GM23338 (cell line): ENCODE data around the gene SORCS2. TPM values are rescaled to one million over a fixed set of nuclear protein-coding genes. Genes with fewer than 3 reads are reported as not detected.

Experiments used
- ATAC-seq: fragments of 200-7000 bp; cut with Tn5 transposase; 3 replicates; pipeline ENCODE4 v1.9.1; 2020
- DNase-seq: peaks from one replicate; pipeline ENCODE4 v3.0.0-alpha.2; 2015; ENCODE audit warnings: low spot score
- H2AFZ ChIP-seq: fragments of 200-600 bp; sonication (generic); 2 replicates; pipeline ENCODE4 v1.8.0; 2016; ENCODE audit warnings: antibody characterized with exemption, mild to moderate bottlenecking, moderate library complexity
- H3F3A ChIP-seq: fragments of 200-600 bp; sonication (generic); replicated peaks from 2 replicates; pipeline ENCODE4 v1.8.0; 2017; ENCODE audit warnings: antibody characterized with exemption, mixed run types, low read depth
- H3K27ac ChIP-seq: fragments of 200-600 bp; sonication (generic); 2 replicates; pipeline ENCODE4 v1.6.1; 2016; ENCODE audit warnings: low read depth
- H3K27me3 ChIP-seq: fragments of 200-600 bp; sonication (generic); 2 replicates; pipeline ENCODE4 v1.8.0; 2016; ENCODE audit warnings: mild to moderate bottlenecking, mixed run types, moderate library complexity; ENCODE audit not compliant: insufficient read depth
- H3K36me3 ChIP-seq: fragments of 200-600 bp; sonication (generic); 2 replicates; pipeline ENCODE4 v1.8.0; 2016; ENCODE audit warnings: mild to moderate bottlenecking; ENCODE audit not compliant: insufficient read depth
- H3K4me1 ChIP-seq: fragments of 200-600 bp; sonication (generic); 2 replicates; pipeline ENCODE4 v1.8.0; 2016; ENCODE audit warnings: mild to moderate bottlenecking, moderate library complexity; ENCODE audit not compliant: insufficient read depth
- H3K4me2 ChIP-seq: fragments of 200-600 bp; sonication (generic); 2 replicates; pipeline ENCODE4 v1.7.1; 2017; ENCODE audit warnings: mixed run types
- H3K4me3 ChIP-seq: fragments of 200-600 bp; sonication (generic); 2 replicates; pipeline ENCODE4 v1.6.1; 2016; ENCODE audit warnings: mixed run types
- H3K79me2 ChIP-seq: fragments of 200-600 bp; sonication (generic); replicated peaks from 2 replicates; pipeline ENCODE4 v1.8.0; 2017; ENCODE audit warnings: mild to moderate bottlenecking; ENCODE audit not compliant: insufficient read depth
- H3K9me2 ChIP-seq: fragments of 200-600 bp; sonication (generic); 2 replicates; pipeline ENCODE4 v1.8.0; 2017; ENCODE audit not compliant: insufficient read depth
- H4K20me1 ChIP-seq: fragments of 200-600 bp; sonication (generic); replicated peaks from 2 replicates; pipeline ENCODE4 v1.8.0; 2017; ENCODE audit warnings: mild to moderate bottlenecking; ENCODE audit not compliant: insufficient read depth
- H3K27ac Mint-ChIP-seq: 2 replicates; pipeline ENCODE4 v1.8.0; 2020; ENCODE audit warnings: inconsistent platforms, mild to moderate bottlenecking, moderate library complexity, mixed read lengths
- H3K27me3 Mint-ChIP-seq: 3 replicates; pipeline ENCODE4 v1.8.0; 2022; ENCODE audit warnings: low read depth, mild to moderate bottlenecking, moderate library complexity, mixed read lengths, inconsistent platforms; ENCODE audit not compliant: insufficient read depth, poor library complexity
- H3K36me3 Mint-ChIP-seq: 3 replicates; pipeline ENCODE4 v1.8.0; 2021; ENCODE audit warnings: low read depth, mild to moderate bottlenecking, inconsistent platforms, moderate library complexity, mixed read lengths
- H3K4me1 Mint-ChIP-seq: 3 replicates; pipeline ENCODE4 v1.8.0; 2020; ENCODE audit warnings: mild to moderate bottlenecking, inconsistent platforms, mixed read lengths
- H3K4me3 Mint-ChIP-seq: 3 replicates; pipeline ENCODE4 v1.8.0; 2021; ENCODE audit warnings: moderate library complexity, mild to moderate bottlenecking, inconsistent platforms, mixed read lengths
- H3K9me3 Mint-ChIP-seq: 3 replicates; pipeline ENCODE4 v1.8.0; 2020; ENCODE audit warnings: moderate library complexity, mild to moderate bottlenecking, inconsistent platforms, mixed read lengths
- CREB1 ChIP-seq: fragments of 250-450 bp; sonication (Bioruptor Pico); IDR thresholded peaks from 2 replicates; pipeline ENCODE4 v1.5.0; 2020; ENCODE audit warnings: low read depth, mild to moderate bottlenecking, moderate library complexity
- CTCF ChIP-seq, 2 experiments: fragments of 200-600 bp in 1 of 2; sonication (generic) in 1 of 2; conservative IDR thresholded peaks; 2 replicates each; pipeline versions ENCODE4 v1.5.1 to v1.6.1; 2016 to 2017; ENCODE audit warnings: antibody characterized with exemption in 2 of 2, low read depth in 2 of 2, mild to moderate bottlenecking in 2 of 2, moderate library complexity in 1 of 2
- ETS1 ChIP-seq: IDR thresholded peaks from 2 replicates; pipeline ENCODE4 v1.6.1; 2016; ENCODE audit warnings: antibody characterized with exemption
- EZH2 ChIP-seq: fragments of 200-600 bp; sonication (generic); IDR thresholded peaks from one replicate; pipeline ENCODE4 v1.8.0; 2017; ENCODE audit warnings: antibody characterized with exemption, mild to moderate bottlenecking, low read depth; ENCODE audit not compliant: unreplicated experiment
- EZH2phosphoT487 ChIP-seq: fragments of 200-600 bp; sonication (generic); IDR thresholded peaks from one replicate; pipeline ENCODE4 v1.8.1; 2018; ENCODE audit warnings: antibody characterized with exemption; ENCODE audit not compliant: unreplicated experiment
- JUNB ChIP-seq: IDR thresholded peaks from one replicate; pipeline ENCODE4 v1.6.1; 2016; ENCODE audit warnings: antibody characterized with exemption; ENCODE audit not compliant: unreplicated experiment
- NANOG ChIP-seq: IDR thresholded peaks from 2 replicates; pipeline ENCODE4 v1.6.1; 2016; ENCODE audit warnings: antibody characterized with exemption, borderline replicate concordance
- POLR2AphosphoS5 ChIP-seq: IDR thresholded peaks from 2 replicates; pipeline ENCODE4 v1.6.1; 2016; ENCODE audit warnings: antibody characterized with exemption, low read depth
- STAT1 ChIP-seq: IDR thresholded peaks from one replicate; pipeline ENCODE4 v1.6.1; 2016; ENCODE audit warnings: antibody characterized with exemption; ENCODE audit not compliant: unreplicated experiment
- ZNF114 ChIP-seq: fragments of 250-450 bp; sonication (Bioruptor Pico); IDR thresholded peaks from 2 replicates; pipeline ENCODE4 v1.5.0; 2020; ENCODE audit warnings: mild to moderate bottlenecking, moderate library complexity
- ZNF331 ChIP-seq: fragments of 250-450 bp; sonication (Bioruptor Pico); IDR thresholded peaks from 2 replicates; pipeline ENCODE4 v1.5.0; 2020; ENCODE audit warnings: low read depth, mild to moderate bottlenecking, moderate library complexity
- polyA plus RNA-seq: library from polyadenylated mRNA; unstranded; fragments of >200 nt; fragmentation: Nextera tagmentation; extraction: Ambion mirVana; gene quantifications from 2 replicates; pipeline ENCODE4 v1.2.1, GENCODE V29; 2016
- total RNA-seq: library from RNA; depleted of rRNA; stranded (reverse); fragments of >200 nt; shearing (Covaris generic); gene quantifications from 2 replicates; pipeline ENCODE4 v1.2.3, GENCODE V29; 2014
- TF ChIP-seq, protein P1 (sequence below): fragments of 250-450 bp; sonication (Bioruptor Pico); IDR thresholded peaks from 2 replicates; pipeline ENCODE4 v1.5.0; 2020; ENCODE audit warnings: mild to moderate bottlenecking, moderate library complexity

Gene SORCS2
- total and polyA plus RNA-seq, 2 experiments from 2014 or later = 0.47 to 2.4 TPM

DNA sequence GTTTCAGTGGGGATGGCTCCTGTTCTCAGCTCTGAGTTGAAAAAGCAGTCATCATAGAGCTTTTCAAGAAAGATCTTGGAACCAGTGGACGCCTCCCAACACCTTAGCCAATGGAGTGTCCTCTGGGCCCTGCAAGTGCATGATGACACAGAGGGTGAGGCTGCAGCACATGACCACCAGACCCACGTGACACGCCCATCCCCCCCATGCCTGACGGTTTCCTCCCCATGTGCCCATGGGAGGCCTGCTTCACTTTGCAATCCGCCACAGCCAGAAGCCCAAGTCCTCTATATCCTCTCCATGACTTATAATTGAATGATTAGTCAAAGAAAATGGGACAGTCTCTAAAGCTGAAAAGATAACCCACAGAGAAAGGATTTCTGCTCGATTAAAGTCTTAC, 560.3 kb downstream of the SORCS2 start (continued):
- TF ChIP-seq, protein P1, sequence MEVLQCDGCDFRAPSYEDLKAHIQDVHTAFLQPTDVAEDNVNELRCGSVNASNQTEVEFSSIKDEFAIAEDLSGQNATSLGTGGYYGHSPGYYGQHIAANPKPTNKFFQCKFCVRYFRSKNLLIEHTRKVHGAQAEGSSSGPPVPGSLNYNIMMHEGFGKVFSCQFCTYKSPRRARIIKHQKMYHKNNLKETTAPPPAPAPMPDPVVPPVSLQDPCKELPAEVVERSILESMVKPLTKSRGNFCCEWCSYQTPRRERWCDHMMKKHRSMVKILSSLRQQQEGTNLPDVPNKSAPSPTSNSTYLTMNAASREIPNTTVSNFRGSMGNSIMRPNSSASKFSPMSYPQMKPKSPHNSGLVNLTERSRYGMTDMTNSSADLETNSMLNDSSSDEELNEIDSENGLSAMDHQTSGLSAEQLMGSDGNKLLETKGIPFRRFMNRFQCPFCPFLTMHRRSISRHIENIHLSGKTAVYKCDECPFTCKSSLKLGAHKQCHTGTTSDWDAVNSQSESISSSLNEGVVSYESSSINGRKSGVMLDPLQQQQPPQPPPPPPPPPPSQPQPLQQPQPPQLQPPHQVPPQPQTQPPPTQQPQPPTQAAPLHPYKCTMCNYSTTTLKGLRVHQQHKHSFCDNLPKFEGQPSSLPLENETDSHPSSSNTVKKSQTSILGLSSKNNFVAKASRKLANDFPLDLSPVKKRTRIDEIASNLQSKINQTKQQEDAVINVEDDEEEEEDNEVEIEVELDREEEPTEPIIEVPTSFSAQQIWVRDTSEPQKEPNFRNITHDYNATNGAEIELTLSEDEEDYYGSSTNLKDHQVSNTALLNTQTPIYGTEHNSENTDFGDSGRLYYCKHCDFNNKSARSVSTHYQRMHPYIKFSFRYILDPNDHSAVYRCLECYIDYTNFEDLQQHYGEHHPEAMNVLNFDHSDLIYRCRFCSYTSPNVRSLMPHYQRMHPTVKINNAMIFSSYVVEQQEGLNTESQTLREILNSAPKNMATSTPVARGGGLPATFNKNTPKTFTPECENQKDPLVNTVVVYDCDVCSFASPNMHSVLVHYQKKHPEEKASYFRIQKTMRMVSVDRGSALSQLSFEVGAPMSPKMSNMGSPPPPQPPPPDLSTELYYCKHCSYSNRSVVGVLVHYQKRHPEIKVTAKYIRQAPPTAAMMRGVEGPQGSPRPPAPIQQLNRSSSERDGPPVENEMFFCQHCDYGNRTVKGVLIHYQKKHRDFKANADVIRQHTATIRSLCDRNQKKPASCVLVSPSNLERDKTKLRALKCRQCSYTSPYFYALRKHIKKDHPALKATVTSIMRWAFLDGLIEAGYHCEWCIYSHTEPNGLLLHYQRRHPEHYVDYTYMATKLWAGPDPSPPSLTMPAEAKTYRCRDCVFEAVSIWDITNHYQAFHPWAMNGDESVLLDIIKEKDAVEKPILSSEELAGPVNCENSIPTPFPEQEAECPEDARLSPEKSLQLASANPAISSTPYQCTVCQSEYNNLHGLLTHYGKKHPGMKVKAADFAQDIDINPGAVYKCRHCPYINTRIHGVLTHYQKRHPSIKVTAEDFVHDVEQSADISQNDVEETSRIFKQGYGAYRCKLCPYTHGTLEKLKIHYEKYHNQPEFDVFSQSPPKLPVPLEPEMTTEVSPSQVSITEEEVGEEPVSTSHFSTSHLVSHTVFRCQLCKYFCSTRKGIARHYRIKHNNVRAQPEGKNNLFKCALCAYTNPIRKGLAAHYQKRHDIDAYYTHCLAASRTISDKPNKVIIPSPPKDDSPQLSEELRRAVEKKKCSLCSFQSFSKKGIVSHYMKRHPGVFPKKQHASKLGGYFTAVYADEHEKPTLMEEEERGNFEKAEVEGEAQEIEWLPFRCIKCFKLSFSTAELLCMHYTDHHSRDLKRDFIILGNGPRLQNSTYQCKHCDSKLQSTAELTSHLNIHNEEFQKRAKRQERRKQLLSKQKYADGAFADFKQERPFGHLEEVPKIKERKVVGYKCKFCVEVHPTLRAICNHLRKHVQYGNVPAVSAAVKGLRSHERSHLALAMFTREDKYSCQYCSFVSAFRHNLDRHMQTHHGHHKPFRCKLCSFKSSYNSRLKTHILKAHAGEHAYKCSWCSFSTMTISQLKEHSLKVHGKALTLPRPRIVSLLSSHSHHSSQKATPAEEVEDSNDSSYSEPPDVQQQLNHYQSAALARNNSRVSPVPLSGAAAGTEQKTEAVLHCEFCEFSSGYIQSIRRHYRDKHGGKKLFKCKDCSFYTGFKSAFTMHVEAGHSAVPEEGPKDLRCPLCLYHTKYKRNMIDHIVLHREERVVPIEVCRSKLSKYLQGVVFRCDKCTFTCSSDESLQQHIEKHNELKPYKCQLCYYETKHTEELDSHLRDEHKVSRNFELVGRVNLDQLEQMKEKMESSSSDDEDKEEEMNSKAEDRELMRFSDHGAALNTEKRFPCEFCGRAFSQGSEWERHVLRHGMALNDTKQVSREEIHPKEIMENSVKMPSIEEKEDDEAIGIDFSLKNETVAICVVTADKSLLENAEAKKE (CRISPR knock-in tag) = no peak
- TF ChIP-seq ETS1 (no peak), EZH2 (no peak), ZNF331 (CRISPR knock-in tag) (no peak), CTCF (conservative IDR thresholded peaks at IDR 0.05; ENCODE audit: low read depth in 2 of 2) (no peak)

- Mint-ChIP-seq H3K9me3 (no peaks in the 10 kb centered on the region), H3K4me1 (peaks cover 4% of the 10 kb centered on the region; the same call in 2 of the 3 replicates), H3K27me3 (peaks cover 12% of the 10 kb centered on the region), H3K4me3 (no peak overlapping the region), H3K27ac (no peak overlapping the region), H3K36me3 (no peaks in the 10 kb centered on the region)
- Histone ChIP-seq H3F3A (no peaks in the 10 kb centered on the region), H3K27ac (no peak overlapping the region), H3K9me2 (no peaks in the 10 kb centered on the region), H3K27me3 (no peaks in the 10 kb centered on the region), H2AFZ (no peak overlapping the region), H3K4me1 (no peaks in the 10 kb centered on the region), H3K4me3 (no peak overlapping the region), H3K79me2 (no peaks in the 10 kb centered on the region), H3K36me3 (no peaks in the 10 kb centered on the region), H3K4me2 (no peak overlapping the region), H4K20me1 (no peaks in the 10 kb centered on the region)
- DNase-seq (no peak), ATAC-seq (no peak)
- TF ChIP-seq EZH2 = no peak
- TF ChIP-seq ZNF114 (CRISPR knock-in tag) = no peak
- TF ChIP-seq JUNB = no peak
- no peak for TF ChIP-seq POLR2AphosphoS5
- no peak for TF ChIP-seq ETS1
- TF ChIP-seq CTCF (conservative IDR thresholded peaks at IDR 0.05; ENCODE audit: low read depth in 2 of 2) = no peak
- TF ChIP-seq NANOG = no peak
- no peak for TF ChIP-seq STAT1
- TF ChIP-seq ZNF331 (CRISPR knock-in tag) = no peak
- no peak for TF ChIP-seq EZH2phosphoT487
- TF ChIP-seq CREB1 (CRISPR knock-in tag) = no peak
Observed at GRCh38 chr4:7753271-7753670, 560.9 kb downstream of the SORCS2 start.
